HEK293 (cell line): ENCODE measurements around the gene GADD45G.
A peak's percentile ranks its signal among the peaks of the same experiment; 100 is the strongest.

Experiments used
- CTCF ChIA-PET: fragments of 350-600 bp; formaldehyde crosslinking; extraction: SDS; loops from one replicate; lab custom pipeline; 2021; ENCODE audit warnings: antibody characterized with exemption; lab: Yijun Ruan, JAX
- POLR2A ChIA-PET: fragments of 300-600 bp; formaldehyde crosslinking; extraction: SDS; loops from one replicate; lab custom pipeline; 2020; ENCODE audit warnings: antibody characterized with exemption, inconsistent platforms; lab: Yijun Ruan, JAX
- H3K27ac ChIP-seq: fragments of 200-500 bp; sonication (Bioruptor generic); 2 replicates; pipeline ENCODE4 v1.5.1; 2014; ENCODE audit warnings: low read depth, low read length, control low read depth, inconsistent platforms; ENCODE audit errors: extremely low read depth
- H3K36me3 ChIP-seq, 2 experiments: fragments of 200-500 bp in 1 of 2; sonication (Bioruptor generic) in 1 of 2; 1 replicate in 1 of 2; 2 replicates in 1 of 2; pipeline ENCODE4 v1.5.1; 2014 to 2017; ENCODE audit warnings: inconsistent platforms in 2 of 2, low read length in 2 of 2; ENCODE audit not compliant: control insufficient read depth in 2 of 2, insufficient read depth in 1 of 2
- H3K4me1 ChIP-seq: fragments of 200-500 bp; sonication (Bioruptor generic); 2 replicates; pipeline ENCODE4 v1.5.1; 2014; ENCODE audit warnings: mild to moderate bottlenecking, low read length, inconsistent platforms; ENCODE audit not compliant: control insufficient read depth, insufficient read depth
- H3K4me3 ChIP-seq: 2 replicates; pipeline ENCODE4 v1.5.1; 2011; ENCODE audit warnings: low read depth, mild to moderate bottlenecking, control low read depth, low read length, moderate library complexity
- H3K9me3 ChIP-seq: fragments of 200-500 bp; sonication (Bioruptor generic); 2 replicates; pipeline ENCODE4 v1.5.1; 2014; ENCODE audit warnings: low read depth, low read length, inconsistent platforms; ENCODE audit not compliant: control insufficient read depth, insufficient read depth
- GLIS1 ChIP-seq: fragments of 450-650 bp; formaldehyde crosslinking; IDR thresholded peaks from 2 replicates; pipeline ENCODE4 v1.5.1; 2016; ENCODE audit warnings: missing biosample characterization, missing genetic modification characterization
- KLF10 ChIP-seq: fragments of 450-650 bp; IDR thresholded peaks from 2 replicates; pipeline ENCODE4 v1.5.1; 2018; ENCODE audit warnings: missing biosample characterization, mild to moderate bottlenecking, missing genetic modification characterization
- KLF9 ChIP-seq: fragments of 450-650 bp; formaldehyde crosslinking; IDR thresholded peaks from 2 replicates; pipeline ENCODE4 v1.5.1; 2016; ENCODE audit warnings: missing biosample characterization, missing genetic modification characterization, low read depth
- SP2 ChIP-seq: fragments of 450-650 bp; formaldehyde crosslinking; IDR thresholded peaks from 2 replicates; pipeline ENCODE4 v1.5.1; 2016; ENCODE audit warnings: missing biosample characterization, missing genetic modification characterization
- SP7 ChIP-seq: fragments of 450-650 bp; formaldehyde crosslinking; IDR thresholded peaks from 2 replicates; pipeline ENCODE4 v1.5.1; 2016; ENCODE audit warnings: missing biosample characterization, missing genetic modification characterization
- YY2 ChIP-seq: fragments of 450-650 bp; formaldehyde crosslinking; IDR thresholded peaks from 2 replicates; pipeline ENCODE4 v1.5.1; 2016; ENCODE audit warnings: missing biosample characterization, missing genetic modification characterization
- ZBTB7A ChIP-seq: fragments of 450-650 bp; formaldehyde crosslinking; IDR thresholded peaks from 2 replicates; pipeline ENCODE4 v1.5.1; 2016; ENCODE audit warnings: low read depth, missing biosample characterization, missing genetic modification characterization
- ZBTB8A ChIP-seq: fragments of 450-650 bp; formaldehyde crosslinking; IDR thresholded peaks from 2 replicates; pipeline ENCODE4 v1.5.1; 2016; ENCODE audit warnings: missing biosample characterization, missing genetic modification characterization
- ZIC2 ChIP-seq: fragments of 450-650 bp; formaldehyde crosslinking; IDR thresholded peaks from 2 replicates; pipeline ENCODE4 v1.5.1; 2016; ENCODE audit warnings: missing biosample characterization, missing genetic modification characterization
- ZNF214 ChIP-seq: fragments of 450-650 bp; formaldehyde crosslinking; IDR thresholded peaks from 2 replicates; pipeline ENCODE4 v1.5.1; 2017; ENCODE audit warnings: missing biosample characterization, mild to moderate bottlenecking, missing genetic modification characterization, borderline replicate concordance
- ZNF341 ChIP-seq: fragments of 450-650 bp; formaldehyde crosslinking; IDR thresholded peaks from 2 replicates; pipeline ENCODE4; 2016; ENCODE audit warnings: low read depth, missing biosample characterization, missing genetic modification characterization
- ZNF391 ChIP-seq: fragments of 450-650 bp; formaldehyde crosslinking; IDR thresholded peaks from 2 replicates; pipeline ENCODE4 v1.5.1; 2016; ENCODE audit warnings: low read depth, missing biosample characterization, missing genetic modification characterization, borderline replicate concordance
- ZNF423 ChIP-seq: fragments of 450-650 bp; formaldehyde crosslinking; IDR thresholded peaks from 2 replicates; pipeline ENCODE4 v1.5.1; 2016; ENCODE audit warnings: missing biosample characterization, missing genetic modification characterization
- ZNF561 ChIP-seq: fragments of 450-650 bp; IDR thresholded peaks from 2 replicates; pipeline ENCODE4 v1.5.1; 2018; ENCODE audit warnings: missing biosample characterization, missing genetic modification characterization, borderline replicate concordance
- ZNF610 ChIP-seq: fragments of 450-650 bp; formaldehyde crosslinking; IDR thresholded peaks from 2 replicates; pipeline ENCODE4 v1.5.1; 2016; ENCODE audit warnings: missing biosample characterization, missing genetic modification characterization, borderline replicate concordance
- ZNF629 ChIP-seq: fragments of 450-650 bp; formaldehyde crosslinking; IDR thresholded peaks from 2 replicates; pipeline ENCODE4 v1.5.1; 2017; ENCODE audit warnings: missing biosample characterization, missing genetic modification characterization
- ZNF791 ChIP-seq: fragments of 450-650 bp; formaldehyde crosslinking; IDR thresholded peaks from 2 replicates; pipeline ENCODE4 v1.5.1; 2016; ENCODE audit warnings: missing biosample characterization, missing genetic modification characterization
- ZXDB ChIP-seq: fragments of 450-650 bp; formaldehyde crosslinking; IDR thresholded peaks from 2 replicates; pipeline ENCODE4 v1.5.1; 2016; ENCODE audit warnings: missing biosample characterization, missing genetic modification characterization
- TF ChIP-seq, protein P1 (sequence below): fragments of 450-650 bp; formaldehyde crosslinking; IDR thresholded peaks from 2 replicates; pipeline ENCODE4 v1.5.1; 2016; ENCODE audit warnings: missing biosample characterization, missing genetic modification characterization, borderline replicate concordance
- TF ChIP-seq, protein P2 (sequence below): fragments of 450-650 bp; formaldehyde crosslinking; IDR thresholded peaks from 2 replicates; pipeline ENCODE4 v1.5.1; 2016; ENCODE audit warnings: missing biosample characterization, missing genetic modification characterization
- TF ChIP-seq, protein P3 (sequence below): fragments of 450-650 bp; formaldehyde crosslinking; IDR thresholded peaks from 2 replicates; pipeline ENCODE4 v1.5.1; 2016; ENCODE audit warnings: missing biosample characterization, missing genetic modification characterization
- TF ChIP-seq, protein P4 (sequence below): fragments of 450-650 bp; formaldehyde crosslinking; IDR thresholded peaks from 2 replicates; pipeline ENCODE4 v1.5.1; 2016; ENCODE audit warnings: missing biosample characterization, missing genetic modification characterization, borderline replicate concordance
- TF ChIP-seq, protein P5 (sequence below): fragments of 450-650 bp; formaldehyde crosslinking; IDR thresholded peaks from 2 replicates; pipeline ENCODE4 v1.5.1; 2016; ENCODE audit warnings: missing biosample characterization, missing genetic modification characterization
- TF ChIP-seq, protein P6 (sequence below): fragments of 450-650 bp; formaldehyde crosslinking; IDR thresholded peaks from 2 replicates; pipeline ENCODE4 v1.5.1; 2016; ENCODE audit warnings: missing biosample characterization, missing genetic modification characterization

GADD45G gene, protein sequence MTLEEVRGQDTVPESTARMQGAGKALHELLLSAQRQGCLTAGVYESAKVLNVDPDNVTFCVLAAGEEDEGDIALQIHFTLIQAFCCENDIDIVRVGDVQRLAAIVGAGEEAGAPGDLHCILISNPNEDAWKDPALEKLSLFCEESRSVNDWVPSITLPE

DNA sequence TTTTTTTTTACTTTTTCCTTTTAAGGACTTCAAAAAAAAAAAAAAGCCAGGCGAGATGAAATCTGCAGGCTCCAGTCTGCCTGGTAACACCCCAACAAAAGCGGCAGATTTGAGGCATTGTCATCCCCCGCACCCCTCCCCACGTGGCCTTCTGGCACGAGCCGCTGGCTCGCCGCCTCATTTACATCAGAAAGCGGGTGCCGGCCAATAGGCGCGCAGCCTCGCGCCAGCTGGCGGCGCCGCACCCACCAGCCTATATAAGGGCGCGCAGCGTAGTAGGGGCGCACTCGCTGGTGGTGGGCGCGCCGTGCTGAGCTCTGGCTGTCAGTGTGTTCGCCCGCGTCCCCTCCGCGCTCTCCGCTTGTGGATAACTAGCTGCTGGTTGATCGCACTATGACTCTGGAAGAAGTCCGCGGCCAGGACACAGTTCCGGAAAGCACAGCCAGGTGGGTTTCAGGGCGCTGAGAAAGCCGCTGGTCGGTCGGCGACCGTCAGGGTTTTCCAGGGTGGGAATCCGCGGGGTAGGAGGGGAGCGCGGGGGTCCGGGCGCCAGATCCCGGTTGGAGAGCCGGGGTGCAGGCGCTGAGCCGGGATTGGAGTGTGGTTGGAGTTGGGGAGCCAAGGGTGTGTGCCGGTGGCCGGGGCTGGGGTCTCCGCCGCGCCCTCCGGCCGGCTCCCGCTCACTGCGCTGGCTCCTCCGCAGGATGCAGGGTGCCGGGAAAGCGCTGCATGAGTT lies at the start of gene GADD45G:
Gene GADD45G, plus strand, starts transcription at position 284 of the 736 bp plus-strand sequence. Its CDS starts 110 bp downstream, at position 394.
- Histone ChIP-seq H3K4me3 (peak within 1 kb of the TSS; percentile 83), H3K4me1 (peaks cover 4% of the 10 kb centered on the region; the same call in 1 of the 2 replicates), H3K9me3 (no peaks in the 10 kb centered on the region), H3K36me3 (no peaks in the 10 kb centered on the region), H3K27ac (peak within 1 kb of the TSS; percentile 79)
- ChIA-PET CTCF (interaction anchor here (0.6 to 7.5 kb wide), 6 partner anchors 77 to 497 kb away, joined by 3 to 234 read pairs (median 3); no protein-coding TSS in a partner anchor), POLR2A (interaction anchor here (0.5 to 3.0 kb wide), 55 partner anchors 8 to 502 kb away, joined by 3 to 45 read pairs (median 4); no protein-coding TSS in a partner anchor)
- TF ChIP-seq ZNF341 (peak; percentile 30), ZNF214 (tag by site-specific recombination) (no peak), ZNF423 (tag by site-specific recombination) (0 out of 2 replicates have a peak, but pooled peaks have one; percentile 38), ZXDB (tag by site-specific recombination) (peak; percentile 29; the same call in 1 of the 2 replicates), ZBTB8A (tag by site-specific recombination) (peak; percentile 87), ZNF391 (peak; percentile 45; the same call in 1 of the 2 replicates), ZNF791 (no peak), SP7 (tag by site-specific recombination) (peak; percentile 57), SP2 (tag by site-specific recombination) (peak; percentile 43; the same call in 1 of the 2 replicates), ZBTB7A (tag by site-specific recombination) (0 out of 2 replicates have a peak, but pooled peaks have one; percentile 17), KLF10 (tag by site-specific recombination) (peak; percentile 78), GLIS1 (tag by site-specific recombination) (peak; percentile 10; the same call in 1 of the 2 replicates), YY2 (tag by site-specific recombination) (no peak), ZNF629 (tag by site-specific recombination) (no peak), ZNF610 (tag by site-specific recombination) (0 out of 2 replicates have a peak, but pooled peaks have one; percentile 28), ZNF561 (tag by site-specific recombination) (peak; percentile 86), KLF9 (tag by site-specific recombination) (peak; percentile 89), ZIC2 (tag by site-specific recombination) (peak; percentile 42; the same call in 1 of the 2 replicates)
- TF ChIP-seq, protein P1, sequence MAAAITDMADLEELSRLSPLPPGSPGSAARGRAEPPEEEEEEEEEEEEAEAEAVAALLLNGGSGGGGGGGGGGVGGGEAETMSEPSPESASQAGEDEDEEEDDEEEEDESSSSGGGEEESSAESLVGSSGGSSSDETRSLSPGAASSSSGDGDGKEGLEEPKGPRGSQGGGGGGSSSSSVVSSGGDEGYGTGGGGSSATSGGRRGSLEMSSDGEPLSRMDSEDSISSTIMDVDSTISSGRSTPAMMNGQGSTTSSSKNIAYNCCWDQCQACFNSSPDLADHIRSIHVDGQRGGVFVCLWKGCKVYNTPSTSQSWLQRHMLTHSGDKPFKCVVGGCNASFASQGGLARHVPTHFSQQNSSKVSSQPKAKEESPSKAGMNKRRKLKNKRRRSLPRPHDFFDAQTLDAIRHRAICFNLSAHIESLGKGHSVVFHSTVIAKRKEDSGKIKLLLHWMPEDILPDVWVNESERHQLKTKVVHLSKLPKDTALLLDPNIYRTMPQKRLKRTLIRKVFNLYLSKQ (tag by site-specific recombination): no peak
- TF ChIP-seq, protein P2, sequence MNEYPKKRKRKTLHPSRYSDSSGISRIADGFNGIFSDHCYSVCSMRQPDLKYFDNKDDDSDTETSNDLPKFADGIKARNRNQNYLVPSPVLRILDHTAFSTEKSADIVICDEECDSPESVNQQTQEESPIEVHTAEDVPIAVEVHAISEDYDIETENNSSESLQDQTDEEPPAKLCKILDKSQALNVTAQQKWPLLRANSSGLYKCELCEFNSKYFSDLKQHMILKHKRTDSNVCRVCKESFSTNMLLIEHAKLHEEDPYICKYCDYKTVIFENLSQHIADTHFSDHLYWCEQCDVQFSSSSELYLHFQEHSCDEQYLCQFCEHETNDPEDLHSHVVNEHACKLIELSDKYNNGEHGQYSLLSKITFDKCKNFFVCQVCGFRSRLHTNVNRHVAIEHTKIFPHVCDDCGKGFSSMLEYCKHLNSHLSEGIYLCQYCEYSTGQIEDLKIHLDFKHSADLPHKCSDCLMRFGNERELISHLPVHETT (tag by site-specific recombination): peak; percentile 20; the same call in 1 of the 2 replicates
- TF ChIP-seq, protein P3, sequence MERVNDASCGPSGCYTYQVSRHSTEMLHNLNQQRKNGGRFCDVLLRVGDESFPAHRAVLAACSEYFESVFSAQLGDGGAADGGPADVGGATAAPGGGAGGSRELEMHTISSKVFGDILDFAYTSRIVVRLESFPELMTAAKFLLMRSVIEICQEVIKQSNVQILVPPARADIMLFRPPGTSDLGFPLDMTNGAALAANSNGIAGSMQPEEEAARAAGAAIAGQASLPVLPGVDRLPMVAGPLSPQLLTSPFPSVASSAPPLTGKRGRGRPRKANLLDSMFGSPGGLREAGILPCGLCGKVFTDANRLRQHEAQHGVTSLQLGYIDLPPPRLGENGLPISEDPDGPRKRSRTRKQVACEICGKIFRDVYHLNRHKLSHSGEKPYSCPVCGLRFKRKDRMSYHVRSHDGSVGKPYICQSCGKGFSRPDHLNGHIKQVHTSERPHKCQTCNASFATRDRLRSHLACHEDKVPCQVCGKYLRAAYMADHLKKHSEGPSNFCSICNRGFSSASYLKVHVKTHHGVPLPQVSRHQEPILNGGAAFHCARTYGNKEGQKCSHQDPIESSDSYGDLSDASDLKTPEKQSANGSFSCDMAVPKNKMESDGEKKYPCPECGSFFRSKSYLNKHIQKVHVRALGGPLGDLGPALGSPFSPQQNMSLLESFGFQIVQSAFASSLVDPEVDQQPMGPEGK (tag by site-specific recombination): 0 out of 2 replicates have a peak, but pooled peaks have one; percentile 17
- TF ChIP-seq, protein P4, sequence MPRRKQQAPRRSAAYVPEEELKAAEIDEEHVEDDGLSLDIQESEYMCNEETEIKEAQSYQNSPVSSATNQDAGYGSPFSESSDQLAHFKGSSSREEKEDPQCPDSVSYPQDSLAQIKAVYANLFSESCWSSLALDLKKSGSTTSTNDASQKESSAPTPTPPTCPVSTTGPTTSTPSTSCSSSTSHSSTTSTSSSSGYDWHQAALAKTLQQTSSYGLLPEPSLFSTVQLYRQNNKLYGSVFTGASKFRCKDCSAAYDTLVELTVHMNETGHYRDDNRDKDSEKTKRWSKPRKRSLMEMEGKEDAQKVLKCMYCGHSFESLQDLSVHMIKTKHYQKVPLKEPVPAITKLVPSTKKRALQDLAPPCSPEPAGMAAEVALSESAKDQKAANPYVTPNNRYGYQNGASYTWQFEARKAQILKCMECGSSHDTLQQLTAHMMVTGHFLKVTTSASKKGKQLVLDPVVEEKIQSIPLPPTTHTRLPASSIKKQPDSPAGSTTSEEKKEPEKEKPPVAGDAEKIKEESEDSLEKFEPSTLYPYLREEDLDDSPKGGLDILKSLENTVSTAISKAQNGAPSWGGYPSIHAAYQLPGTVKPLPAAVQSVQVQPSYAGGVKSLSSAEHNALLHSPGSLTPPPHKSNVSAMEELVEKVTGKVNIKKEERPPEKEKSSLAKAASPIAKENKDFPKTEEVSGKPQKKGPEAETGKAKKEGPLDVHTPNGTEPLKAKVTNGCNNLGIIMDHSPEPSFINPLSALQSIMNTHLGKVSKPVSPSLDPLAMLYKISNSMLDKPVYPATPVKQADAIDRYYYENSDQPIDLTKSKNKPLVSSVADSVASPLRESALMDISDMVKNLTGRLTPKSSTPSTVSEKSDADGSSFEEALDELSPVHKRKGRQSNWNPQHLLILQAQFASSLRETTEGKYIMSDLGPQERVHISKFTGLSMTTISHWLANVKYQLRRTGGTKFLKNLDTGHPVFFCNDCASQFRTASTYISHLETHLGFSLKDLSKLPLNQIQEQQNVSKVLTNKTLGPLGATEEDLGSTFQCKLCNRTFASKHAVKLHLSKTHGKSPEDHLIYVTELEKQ (tag by site-specific recombination): no peak
- TF ChIP-seq, protein P5, sequence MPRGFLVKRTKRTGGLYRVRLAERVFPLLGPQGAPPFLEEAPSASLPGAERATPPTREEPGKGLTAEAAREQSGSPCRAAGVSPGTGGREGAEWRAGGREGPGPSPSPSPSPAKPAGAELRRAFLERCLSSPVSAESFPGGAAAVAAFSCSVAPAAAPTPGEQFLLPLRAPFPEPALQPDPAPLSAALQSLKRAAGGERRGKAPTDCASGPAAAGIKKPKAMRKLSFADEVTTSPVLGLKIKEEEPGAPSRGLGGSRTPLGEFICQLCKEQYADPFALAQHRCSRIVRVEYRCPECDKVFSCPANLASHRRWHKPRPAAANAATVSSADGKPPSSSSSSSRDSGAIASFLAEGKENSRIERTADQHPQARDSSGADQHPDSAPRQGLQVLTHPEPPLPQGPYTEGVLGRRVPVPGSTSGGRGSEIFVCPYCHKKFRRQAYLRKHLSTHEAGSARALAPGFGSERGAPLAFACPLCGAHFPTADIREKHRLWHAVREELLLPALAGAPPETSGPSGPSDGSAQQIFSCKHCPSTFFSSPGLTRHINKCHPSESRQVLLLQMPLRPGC (tag by site-specific recombination): 0 out of 2 replicates have a peak, but pooled peaks have one; percentile 24
- TF ChIP-seq, protein P6, sequence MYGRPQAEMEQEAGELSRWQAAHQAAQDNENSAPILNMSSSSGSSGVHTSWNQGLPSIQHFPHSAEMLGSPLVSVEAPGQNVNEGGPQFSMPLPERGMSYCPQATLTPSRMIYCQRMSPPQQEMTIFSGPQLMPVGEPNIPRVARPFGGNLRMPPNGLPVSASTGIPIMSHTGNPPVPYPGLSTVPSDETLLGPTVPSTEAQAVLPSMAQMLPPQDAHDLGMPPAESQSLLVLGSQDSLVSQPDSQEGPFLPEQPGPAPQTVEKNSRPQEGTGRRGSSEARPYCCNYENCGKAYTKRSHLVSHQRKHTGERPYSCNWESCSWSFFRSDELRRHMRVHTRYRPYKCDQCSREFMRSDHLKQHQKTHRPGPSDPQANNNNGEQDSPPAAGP (tag by site-specific recombination): peak; percentile 35
